Measurements from ENCODE around the gene CTNNAL1.

Gene CTNNAL1

GRCh38 chr9:109048822-109049221 is 35.5 kb upstream of the CTNNAL1 start:
- TF ChIP-seq CTCF (IDR thresholded peaks at IDR 0.05; ENCODE audit: low read depth, low read length), result no peak
- DNase-seq (ENCODE audit: extremely low read depth, low read depth), result no peak

GRCh38 chr9:109047259-109047658 is 34.0 kb upstream of the CTNNAL1 start:
- DNase-seq (ENCODE audit: extremely low read depth, low read depth), result no peak
- TF ChIP-seq CTCF (IDR thresholded peaks at IDR 0.05; ENCODE audit: low read depth, low read length), result no peak

- no peak for TF ChIP-seq CTCF (IDR thresholded peaks at IDR 0.05; ENCODE audit: low read depth, low read length)
- no peak for DNase-seq (ENCODE audit: extremely low read depth, low read depth)
Observed at GRCh38 chr9:109046346-109046745, 33.0 kb upstream of the CTNNAL1 start.

- no peak for TF ChIP-seq CTCF (IDR thresholded peaks at IDR 0.05; ENCODE audit: low read depth, low read length)
Observed at GRCh38 chr9:109043578-109043977, 30.3 kb upstream of the CTNNAL1 start.

GRCh38 chr9:109040571-109040970 is 27.3 kb upstream of the CTNNAL1 start:
- no peak for DNase-seq (ENCODE audit: extremely low read depth, low read depth)
- TF ChIP-seq CTCF (IDR thresholded peaks at IDR 0.05; ENCODE audit: low read depth, low read length), result no peak

More at GRCh38 chr9:109043578-109043977, 30.3 kb upstream of the CTNNAL1 start:
- DNase-seq (ENCODE audit: extremely low read depth, low read depth), result no peak

GRCh38 chr9:109039539-109039938 is 26.2 kb upstream of the CTNNAL1 start:
- no peak for DNase-seq (ENCODE audit: extremely low read depth, low read depth)
- TF ChIP-seq CTCF (IDR thresholded peaks at IDR 0.05; ENCODE audit: low read depth, low read length), result no peak

- TF ChIP-seq CTCF (IDR thresholded peaks at IDR 0.05; ENCODE audit: low read depth, low read length), result no peak
- no peak for DNase-seq (ENCODE audit: extremely low read depth, low read depth)
Observed at GRCh38 chr9:109037946-109038715, 24.8 kb upstream of the CTNNAL1 start.

All from AG09319 (cell line).